SK-N-SH (cell line): Measurements from ENCODE around the gene KMT2E. TPM values are rescaled to one million over a fixed set of nuclear protein-coding genes. Genes with fewer than 3 reads are reported as not detected.

Source experiments
- CTCF ChIA-PET: fragments of 300-600, 350-600 bp; formaldehyde crosslinking; extraction: SDS; loops from one replicate; lab custom pipeline; 2021; lab: Yijun Ruan, JAX
- POLR2A ChIA-PET: fragments of 350-600 bp; sonication (Branson Sonifier 250); formaldehyde crosslinking; extraction: SDS; loops from one replicate; lab custom pipeline; 2020; ENCODE audit warnings: antibody characterized with exemption, inconsistent platforms; lab: Yijun Ruan, JAX
- DNase-seq: peaks from one replicate; pipeline ENCODE4 v3.0.0; 2012
- H2AFZ ChIP-seq: fragments of 200-600 bp; sonication (generic); 2 replicates; pipeline ENCODE4 v1.8.1; 2016; ENCODE audit warnings: antibody characterized with exemption, mild to moderate bottlenecking, low read depth
- H3F3A ChIP-seq: fragments of 200-600 bp; sonication (generic); replicated peaks from 2 replicates; pipeline ENCODE3; 2016; ENCODE audit warnings: antibody characterized with exemption, mild to moderate bottlenecking; ENCODE audit not compliant: insufficient read depth
- H3K27ac ChIP-seq, 2 experiments: fragments of 200-500 bp in 1 of 2; fragments of 200-600 bp in 1 of 2; sonication (Bioruptor generic) in 1 of 2; sonication (generic), shearing (Covaris generic) in 1 of 2; 2 replicates each; pipeline versions ENCODE4 v1.5.1 to v1.6.1; 2014 to 2016; ENCODE audit warnings: low read depth in 2 of 2, inconsistent platforms in 1 of 2, low read length in 1 of 2, mild to moderate bottlenecking in 1 of 2, mixed read lengths in 1 of 2
- H3K27me3 ChIP-seq: fragments of 200-600 bp; sonication (generic), shearing (Covaris generic); 2 replicates; pipeline ENCODE4 v1.6.1; 2016; ENCODE audit warnings: mixed run types; ENCODE audit not compliant: insufficient read depth
- H3K36me3 ChIP-seq, 2 experiments: fragments of 200-500 bp in 1 of 2; fragments of 200-600 bp in 1 of 2; sonication (Bioruptor generic) in 1 of 2; sonication (generic) in 1 of 2; replicated peaks in 1 of 2; 2 replicates each; pipeline versions ENCODE3 to v1.5.1; 2014 to 2016; ENCODE audit warnings: low read length in 1 of 2, mild to moderate bottlenecking in 1 of 2; ENCODE audit not compliant: insufficient read depth in 2 of 2, control insufficient read depth in 1 of 2
- H3K4me1 ChIP-seq, 2 experiments: fragments of 200-500 bp in 1 of 2; fragments of 200-600 bp in 1 of 2; sonication (Bioruptor generic) in 1 of 2; sonication (generic), shearing (Covaris generic) in 1 of 2; 2 replicates each; pipeline versions ENCODE4 v1.5.1 to v1.6.1; 2014 to 2016; ENCODE audit warnings: low read depth in 1 of 2, low read length in 1 of 2, mixed run types in 1 of 2; ENCODE audit not compliant: insufficient read depth in 2 of 2, control insufficient read depth in 1 of 2
- H3K4me2 ChIP-seq: fragments of 200-600 bp; sonication (generic), shearing (Covaris generic); 2 replicates; pipeline ENCODE4 v1.6.1; 2017; ENCODE audit warnings: mixed run types
- H3K4me3 ChIP-seq, 2 experiments: fragments of 200-500 bp in 1 of 2; fragments of 200-600 bp in 1 of 2; sonication (Bioruptor generic) in 1 of 2; sonication (generic), shearing (Covaris generic) in 1 of 2; 2 replicates each; pipeline versions ENCODE4 v1.5.1 to v1.8.1; 2014 to 2016; ENCODE audit warnings: low read depth in 2 of 2, inconsistent platforms in 1 of 2, low read length in 1 of 2, mild to moderate bottlenecking in 1 of 2, mixed read lengths in 1 of 2, moderate library complexity in 1 of 2
- H3K79me2 ChIP-seq: fragments of 200-600 bp; sonication (generic); 2 replicates; pipeline ENCODE4 v1.8.1; 2017; ENCODE audit warnings: mild to moderate bottlenecking; ENCODE audit not compliant: insufficient read depth
- H3K9ac ChIP-seq: fragments of 200-600 bp; sonication (generic); 2 replicates; pipeline ENCODE4 v1.6.1; 2017; ENCODE audit warnings: mixed run types
- H3K9me2 ChIP-seq: fragments of 200-600 bp; sonication (generic); 2 replicates; pipeline ENCODE4 v1.6.1; 2017; ENCODE audit warnings: mixed run types
- H3K9me3 ChIP-seq: fragments of 200-600 bp; sonication (generic); 2 replicates; pipeline ENCODE4 v1.6.1; 2017; ENCODE audit warnings: mixed run types, mild to moderate bottlenecking, moderate library complexity
- H4K20me1 ChIP-seq: fragments of 200-600 bp; sonication (generic); 2 replicates; pipeline ENCODE4 v1.6.1; 2017; ENCODE audit warnings: mild to moderate bottlenecking, mixed run types; ENCODE audit not compliant: insufficient read depth
- EP300 ChIP-seq, 2 experiments: IDR thresholded peaks; 2 replicates each; pipeline versions ENCODE4 v1.4.0 to v1.6.1; 2012; ENCODE audit warnings: borderline replicate concordance in 1 of 2, low read depth in 1 of 2, low read length in 1 of 2
- FOSL2 ChIP-seq: IDR thresholded peaks from 2 replicates; pipeline ENCODE4 v1.4.0; 2012; ENCODE audit warnings: low read depth, mild to moderate bottlenecking, moderate library complexity, borderline replicate concordance
- GABPA ChIP-seq: IDR thresholded peaks from 2 replicates; pipeline ENCODE4 v1.4.0; 2012; ENCODE audit warnings: low read depth, mild to moderate bottlenecking
- GATA2 ChIP-seq: sonication (generic); formaldehyde crosslinking; IDR thresholded peaks from 2 replicates; pipeline ENCODE4 v1.5.0; 2020; ENCODE audit warnings: mild to moderate bottlenecking, missing genetic modification reagents
- JUND ChIP-seq: IDR thresholded peaks from 2 replicates; pipeline ENCODE4 v1.4.0; 2012
- MAX ChIP-seq: IDR thresholded peaks from 2 replicates; pipeline ENCODE4 v1.4.0; 2012; ENCODE audit warnings: low read depth
- MEF2A ChIP-seq: IDR thresholded peaks from 2 replicates; pipeline ENCODE4 v1.4.0; 2012; ENCODE audit warnings: low read depth, borderline replicate concordance
- MXI1 ChIP-seq: IDR thresholded peaks from 2 replicates; pipeline ENCODE4 v1.6.1; 2012; ENCODE audit warnings: mild to moderate bottlenecking, low read depth, low read length, improper control_type of control experiment
- PBX3 ChIP-seq: IDR thresholded peaks from 2 replicates; pipeline ENCODE4; 2012
- RAD21 ChIP-seq: IDR thresholded peaks from 2 replicates; pipeline ENCODE4 v1.6.1; 2012; ENCODE audit warnings: mild to moderate bottlenecking, low read length
- REST ChIP-seq: IDR thresholded peaks from 2 replicates; pipeline ENCODE4 v1.6.1; 2012; ENCODE audit warnings: mild to moderate bottlenecking, low read depth, low read length, moderate library complexity
- RXRA ChIP-seq: IDR thresholded peaks from 2 replicates; pipeline ENCODE4 v1.4.0; 2012; ENCODE audit warnings: low read depth, mild to moderate bottlenecking, borderline replicate concordance
- TCF12 ChIP-seq: IDR thresholded peaks from 2 replicates; pipeline ENCODE4 v1.4.0; 2012
- TEAD4 ChIP-seq: IDR thresholded peaks from 2 replicates; pipeline ENCODE4 v1.4.0; 2012; ENCODE audit warnings: mild to moderate bottlenecking, borderline replicate concordance; ENCODE audit not compliant: insufficient read depth
- USF1 ChIP-seq: IDR thresholded peaks from 2 replicates; pipeline ENCODE4 v1.4.0; 2012; ENCODE audit warnings: low read depth, borderline replicate concordance
- WGBS: methylation state at CpG from one replicate; pipeline ENCODE4 v1.1.6; 2017; ENCODE audit warnings: low lambda C conversion rate; 5-methylcytosine and 5-hydroxymethylcytosine counted together
- polyA plus RNA-seq, 3 experiments: library from polyadenylated mRNA; depleted of rRNA; stranded (reverse); fragments of >200 nt; gene quantifications; 2 replicates each; pipeline ENCODE4 v1.2.3, GENCODE V29; 2012

KMT2E gene
- polyA plus RNA-seq, 1 of the 3 experiments (the other 2 are of a cell fraction), result 6.4 TPM

GRCh38 chr7:105156731-105157130, 142.7 kb downstream of the KMT2E start:
- no peak overlapping the region for H3K4me2 ChIP-seq
- H3K27ac ChIP-seq, result no peak overlapping the region
- peaks cover 11% of the 10 kb centered on the region; the same call in 1 of the 2 replicates for H3K79me2 ChIP-seq
- H3F3A ChIP-seq, result no peaks in the 10 kb centered on the region
- no peaks in the 10 kb centered on the region for H3K4me1 ChIP-seq
- TF ChIP-seq REST, result no peak
- TF ChIP-seq MEF2A, result no peak
- TF ChIP-seq, all 33 proteins: peak for 0
- Histone ChIP-seq H3K9ac (no peak overlapping the region), H4K20me1 (no peaks in the 10 kb centered on the region), H3K4me3 (no peak overlapping the region), H3K27me3 (no peaks in the 10 kb centered on the region), H3K36me3 (peaks cover 11 to 26% of the 10 kb centered on the region in 2 experiments), H3K9me2 (no peaks in the 10 kb centered on the region), H3K9me3 (no peaks in the 10 kb centered on the region), H2AFZ (no peak overlapping the region)
- CTCF ChIA-PET, result interaction anchor here (1.2 to 1.3 kb wide), 2 partner anchors 10 to 16 kb away, joined by 3 read pairs; no protein-coding TSS in a partner anchor
- POLR2A ChIA-PET, result no interaction called here
- WGBS, result 98% methylated on average over 2 of the region's 2 CpGs
- DNase-seq, result no peak

- Histone ChIP-seq H3K9me3 (no peaks in the 10 kb centered on the region), H3K9ac (no peak overlapping the region), H3K9me2 (no peaks in the 10 kb centered on the region), H3K27me3 (no peaks in the 10 kb centered on the region), H4K20me1 (no peaks in the 10 kb centered on the region), H3K4me2 (no peak overlapping the region), H3F3A (no peaks in the 10 kb centered on the region), H3K27ac (no peak overlapping the region), H3K36me3 (peaks cover 11 to 25% of the 10 kb centered on the region in 2 experiments), H3K4me1 (no peaks in the 10 kb centered on the region), H3K79me2 (0 out of 2 replicates have a peak, but pooled peaks cover 10% of the 10 kb centered on the region), H2AFZ (no peak overlapping the region), H3K4me3 (no peak overlapping the region)
- TF ChIP-seq MAX, result no peak
- TF ChIP-seq GATA2 (CRISPR knock-in tag), result no peak
- TF ChIP-seq MXI1, result no peak
- 97% methylated on average over 3 of the region's 3 CpGs for WGBS
- DNase-seq, result no peak
- POLR2A ChIA-PET, result interaction anchor here (1.0 kb wide), 1 partner anchor 14 kb away, joined by 3 read pairs; no protein-coding TSS in a partner anchor
- CTCF ChIA-PET, result interaction anchor here (1.2 to 1.3 kb wide), 2 partner anchors 11 to 16 kb away, joined by 3 read pairs; no protein-coding TSS in a partner anchor
Measured at GRCh38 chr7:105157278-105157677, 143.3 kb downstream of the KMT2E start.

- 0 out of 2 replicates have a peak, but pooled peaks cover 5% of the 10 kb centered on the region for H3K79me2 ChIP-seq
- DNase-seq, result no peak
- H2AFZ ChIP-seq, result no peak overlapping the region
- 97% methylated on average over 1 of the region's 1 CpG for WGBS
- H3K9ac ChIP-seq, result no peak overlapping the region
- H3K4me2 ChIP-seq, result no peak overlapping the region
- no peaks in the 10 kb centered on the region for H3K9me3 ChIP-seq
- no peaks in the 10 kb centered on the region for H3K9me2 ChIP-seq
- H3K4me1 ChIP-seq, result no peaks in the 10 kb centered on the region
- H3K4me3 ChIP-seq, result no peak overlapping the region
- no peak overlapping the region for H3K27ac ChIP-seq
- H3K27me3 ChIP-seq, result no peaks in the 10 kb centered on the region
- CTCF ChIA-PET, result interaction anchor here (1.5 kb wide), 1 partner anchor 428 kb away, joined by 3 read pairs; no protein-coding TSS in a partner anchor
- no peaks in the 10 kb centered on the region for H4K20me1 ChIP-seq
- peaks cover 34 to 46% of the 10 kb centered on the region in 2 experiments for H3K36me3 ChIP-seq
- no peaks in the 10 kb centered on the region for H3F3A ChIP-seq
- POLR2A ChIA-PET, result no interaction called here
- TF ChIP-seq TCF12 (no peak), MXI1 (no peak), TEAD4 (no peak), GABPA (no peak), RXRA (no peak), JUND (no peak), USF1 (no peak), EP300 (IDR thresholded peaks at IDR 0.05; ENCODE audit: borderline replicate concordance in 1 of 2, low read depth in 1 of 2, low read length in 1 of 2) (no peak), RAD21 (no peak), FOSL2 (no peak), PBX3 (no peak)
Measured at GRCh38 chr7:105161366-105161765, 147.4 kb downstream of the KMT2E start.
